Activated gamma-delta T cell treated with Interleukin-2 at 50 U/mL for 16 hours (primary cell): ENCODE data around the gene TIAM2.
"Not testable (repeated sequence)": the region's sequence is repeated elsewhere in the genome, so short reads cannot be mapped to it uniquely, and the experiment has no call there.

Experiments used
- DNase-seq: peaks from one replicate; pipeline ENCODE4 v3.0.0-alpha.2; 2020

The TIAM2 gene

DNA sequence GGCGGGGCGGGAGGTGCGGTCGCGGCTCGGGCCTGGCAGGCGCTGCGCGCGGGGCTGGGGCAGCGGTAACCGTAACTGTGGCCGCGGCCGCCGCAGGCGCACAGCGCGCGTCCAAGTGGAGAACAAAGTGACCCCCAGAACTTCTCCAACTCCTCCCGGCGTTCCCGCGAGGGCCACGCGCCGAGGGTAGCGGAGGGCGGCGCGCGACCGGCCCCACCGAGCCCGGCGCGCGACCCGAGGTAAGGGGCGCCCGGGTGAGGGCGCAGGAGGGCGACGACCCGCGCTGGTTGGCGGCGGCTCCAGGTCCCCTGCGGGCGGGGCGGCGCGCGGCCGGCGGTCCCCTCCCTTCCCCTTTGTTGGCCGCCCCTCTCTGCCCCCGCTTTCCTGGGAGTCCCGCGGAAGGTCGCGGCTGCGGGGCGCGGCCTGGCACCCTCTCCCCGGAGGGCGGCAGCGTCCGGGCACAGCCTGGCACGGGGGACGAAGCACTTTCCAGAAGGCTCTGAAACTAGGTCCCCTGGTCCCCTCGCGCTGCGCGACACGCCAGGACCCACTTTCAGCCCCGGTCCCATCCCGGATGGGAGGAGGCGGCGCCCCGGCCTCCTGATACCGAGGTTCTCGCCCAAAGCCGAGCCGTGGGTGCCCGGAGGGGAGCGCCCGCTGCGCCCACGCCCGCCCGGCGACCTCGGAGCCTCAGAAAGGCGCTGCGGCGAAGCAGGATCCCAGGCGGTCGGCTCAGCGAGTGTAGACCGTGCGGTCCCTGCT lies at the start of gene TIAM2:
TSS of gene TIAM2 (plus strand) at position 62 of the 762 bp plus-strand sequence. CDS start 133,909 bp downstream, outside the sequence.
- DNase-seq: no peak

DNA sequence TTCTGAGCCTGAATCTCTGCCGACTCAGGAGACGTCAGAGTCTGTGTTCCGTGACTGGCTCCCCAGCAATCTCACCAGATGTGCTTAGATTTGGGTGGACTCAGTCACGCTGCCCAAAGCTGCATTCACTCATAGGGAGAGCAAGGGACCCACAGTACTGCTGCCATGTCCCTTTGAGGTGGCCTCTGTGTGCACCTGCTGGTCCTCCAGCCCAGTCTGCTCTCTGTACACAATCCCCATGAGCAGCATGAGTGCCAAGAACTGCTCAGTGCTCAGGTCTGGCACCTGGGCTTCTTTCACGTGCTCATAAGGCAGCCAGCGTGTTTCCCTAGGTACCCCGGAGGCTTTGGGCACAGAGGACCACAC lies 44.2 kb upstream of the TIAM2 start:
- no peak for DNase-seq

DNA sequence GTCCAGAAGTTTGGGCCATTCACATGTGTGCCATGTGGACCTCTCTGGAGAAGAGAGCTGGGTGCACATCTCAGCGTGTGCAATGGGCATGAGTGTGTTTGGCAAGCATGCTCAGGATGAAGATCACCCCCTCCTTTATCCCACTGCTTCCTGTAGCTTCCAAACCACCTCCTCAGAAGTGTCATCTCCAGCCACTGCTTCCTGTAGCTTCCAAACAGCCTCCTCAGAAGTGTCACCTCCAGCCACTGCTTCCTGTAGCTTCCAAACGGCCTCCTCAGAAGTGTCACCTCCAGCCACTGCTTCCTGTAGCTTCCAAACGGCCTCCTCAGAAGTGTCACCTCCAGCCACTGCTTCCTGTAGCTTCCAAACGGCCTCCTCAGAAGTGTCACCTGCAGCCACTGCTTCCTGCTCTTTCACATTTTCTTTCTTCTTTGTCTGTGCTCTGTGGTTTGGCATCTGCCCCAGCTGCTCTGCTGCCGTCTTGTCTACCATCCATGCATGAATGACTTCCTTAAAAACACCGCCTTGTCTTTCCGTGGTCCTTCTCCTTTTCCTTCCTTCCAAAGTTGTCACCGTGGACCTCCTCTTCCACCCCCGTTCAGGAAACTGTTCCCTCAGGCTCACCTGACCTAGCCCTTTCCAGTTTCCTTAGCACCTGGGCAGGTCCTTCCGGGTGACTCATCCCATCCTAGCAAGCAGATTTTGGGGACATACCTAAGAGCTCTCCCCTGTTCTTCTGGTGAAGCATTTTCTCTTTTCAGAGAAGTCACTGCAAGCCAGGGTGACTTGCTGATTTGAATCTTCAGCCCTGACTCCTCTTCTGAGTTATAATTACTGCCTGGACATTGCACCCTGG lies 43.5 kb upstream of the TIAM2 start:
- DNase-seq: peak; percentile 29

DNA sequence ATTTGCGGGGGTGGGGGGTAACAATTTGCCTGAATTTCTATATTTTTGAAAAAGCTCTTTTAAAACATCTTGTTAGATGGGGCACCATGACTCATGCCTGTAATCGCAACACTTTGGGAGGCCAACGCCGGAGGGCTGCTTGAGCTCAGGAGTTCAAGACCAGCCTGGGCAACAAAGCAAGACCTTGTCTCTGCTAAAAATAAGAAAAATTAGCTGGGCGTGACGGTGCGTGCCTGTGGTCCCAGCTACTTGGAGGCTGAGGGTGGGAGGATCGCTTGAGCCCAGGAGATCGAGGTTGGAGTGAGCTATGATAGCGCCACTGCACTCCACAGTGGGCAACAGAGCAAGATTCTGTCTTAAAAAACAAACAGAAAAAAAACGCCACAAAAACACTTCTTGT lies 41.5 kb upstream of the TIAM2 start:
- DNase-seq: no peak

DNA sequence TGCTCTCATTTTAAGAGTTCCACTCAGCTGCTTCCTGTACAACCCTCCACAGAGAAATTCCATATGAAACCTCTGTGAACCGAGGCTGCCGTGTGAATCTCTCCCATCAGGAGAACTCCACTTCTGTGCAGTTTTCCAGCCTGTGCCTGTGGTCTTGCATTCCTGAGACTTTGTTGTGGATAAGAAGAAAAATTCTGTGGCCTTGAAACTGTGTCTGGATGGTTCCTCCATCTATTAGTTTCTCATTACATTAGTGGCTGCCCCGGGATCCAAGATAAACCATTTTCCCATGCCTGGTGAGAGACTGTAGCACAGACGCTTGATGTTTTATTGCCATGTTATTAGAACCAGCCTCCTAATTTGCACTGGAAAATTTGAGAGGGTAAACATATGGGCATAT lies 40.8 kb upstream of the TIAM2 start:
- no peak for DNase-seq

DNA sequence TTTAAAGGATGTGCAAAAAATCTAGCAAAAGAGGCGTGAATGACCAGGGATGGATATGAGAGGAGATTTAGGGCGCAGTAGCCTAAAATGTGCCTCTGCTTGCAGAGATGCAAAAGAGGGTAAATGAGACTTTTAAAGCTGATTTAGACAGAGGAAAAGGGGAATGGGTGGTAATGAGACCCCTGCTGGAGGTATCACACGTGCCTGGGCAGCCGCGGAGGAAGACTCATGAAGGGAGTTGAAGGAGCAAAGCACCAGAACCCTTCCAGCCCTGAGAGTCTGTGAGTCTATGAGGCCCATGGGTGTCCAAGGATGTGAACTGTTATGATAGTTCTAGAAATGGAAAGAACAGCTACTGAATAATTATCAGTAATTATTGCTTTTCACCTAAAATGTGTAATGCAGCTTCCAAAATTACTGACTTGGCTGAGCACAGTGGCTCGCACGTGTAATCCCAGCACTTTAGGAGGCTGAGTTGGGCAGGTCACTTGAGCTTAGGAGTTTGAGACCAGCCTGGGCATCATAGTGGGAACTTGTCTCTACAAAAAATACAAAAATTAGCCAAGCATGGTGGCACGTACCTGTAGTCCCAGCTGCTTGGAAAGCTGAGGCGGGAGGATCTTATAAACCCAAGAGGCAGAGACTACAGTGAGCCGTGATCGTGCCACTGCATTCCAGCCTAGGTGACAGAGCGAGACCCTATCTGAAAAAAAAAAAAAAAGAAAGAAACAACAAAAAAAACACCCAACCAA lies 38.2 kb upstream of the TIAM2 start:
- DNase-seq: no peak

DNA sequence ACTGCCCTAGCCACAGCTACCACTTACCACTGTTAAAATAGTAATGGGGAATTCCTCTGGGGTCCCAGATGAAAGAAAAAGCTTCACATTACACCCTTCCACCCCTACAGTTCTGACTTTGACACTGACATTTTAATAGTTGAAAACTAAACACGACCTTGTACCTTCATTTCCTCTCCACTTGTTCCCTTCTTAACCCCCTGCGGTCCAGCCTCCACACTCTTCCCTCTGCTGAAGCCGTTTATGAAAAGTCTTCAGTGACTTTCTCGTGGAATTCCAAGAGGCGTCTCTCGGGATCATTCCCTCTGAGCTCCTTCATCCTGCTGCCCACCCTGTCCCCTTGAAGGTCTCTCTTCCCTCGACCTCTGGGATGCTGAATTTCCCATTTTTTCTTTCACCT lies 36.6 kb upstream of the TIAM2 start:
- no peak for DNase-seq

DNA sequence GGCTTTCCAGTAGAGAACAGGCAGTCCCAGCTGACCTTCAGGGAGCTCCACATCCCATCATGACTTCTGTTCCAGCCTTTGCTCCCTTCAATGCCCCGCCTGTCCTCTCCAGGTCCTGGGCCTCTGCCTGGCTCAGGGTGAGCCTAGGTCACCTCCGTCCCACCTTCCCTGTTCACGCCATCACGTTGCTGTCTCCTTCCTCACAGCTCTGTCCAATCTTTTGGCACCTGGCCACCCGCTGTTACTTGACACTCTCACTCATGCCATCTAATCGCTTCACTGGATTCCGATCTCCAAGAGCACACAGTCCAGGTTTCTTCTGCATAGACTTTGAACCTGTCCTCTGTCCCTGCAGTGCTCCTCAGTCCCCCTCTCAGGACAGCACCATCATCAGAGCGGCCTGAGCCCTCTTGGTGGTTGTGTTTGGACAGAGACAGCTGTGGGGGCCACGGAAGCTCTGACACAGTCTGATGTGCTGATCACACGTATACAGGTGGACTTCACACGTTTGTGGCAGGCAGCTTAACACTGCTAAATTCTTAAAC lies 34.7 kb upstream of the TIAM2 start:
- DNase-seq: no peak

DNA sequence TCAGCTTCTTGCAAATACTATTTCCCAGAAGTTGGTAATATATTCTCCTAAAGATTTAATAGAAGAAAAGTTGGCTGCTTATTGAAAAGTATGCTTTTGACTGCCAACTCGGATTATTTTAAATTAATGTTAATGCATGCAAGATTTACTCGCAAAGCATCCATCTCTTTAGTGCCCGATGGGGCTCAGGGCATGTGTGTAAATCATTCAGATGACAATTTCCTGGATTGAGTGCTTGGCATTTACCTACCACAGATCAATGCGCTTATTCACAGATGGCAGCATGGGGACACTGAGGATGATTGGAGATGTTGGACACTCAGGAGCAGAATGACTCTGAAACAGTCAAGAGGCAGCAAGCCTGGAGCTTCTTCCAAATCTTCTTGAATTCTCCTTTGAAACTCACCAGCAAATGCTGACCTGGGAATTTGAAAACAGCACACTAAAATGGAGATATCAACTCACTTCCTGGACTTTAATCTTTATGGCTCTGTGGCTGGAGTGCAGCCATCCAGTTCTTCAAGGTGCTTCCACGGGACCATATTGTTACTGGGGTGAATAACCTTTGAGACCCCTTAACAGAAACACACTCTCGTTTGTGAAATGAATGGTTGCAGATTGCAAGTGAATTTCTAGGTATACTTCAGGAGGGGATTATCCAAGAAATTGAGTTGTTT lies 34.1 kb upstream of the TIAM2 start:
- DNase-seq: no peak

DNA sequence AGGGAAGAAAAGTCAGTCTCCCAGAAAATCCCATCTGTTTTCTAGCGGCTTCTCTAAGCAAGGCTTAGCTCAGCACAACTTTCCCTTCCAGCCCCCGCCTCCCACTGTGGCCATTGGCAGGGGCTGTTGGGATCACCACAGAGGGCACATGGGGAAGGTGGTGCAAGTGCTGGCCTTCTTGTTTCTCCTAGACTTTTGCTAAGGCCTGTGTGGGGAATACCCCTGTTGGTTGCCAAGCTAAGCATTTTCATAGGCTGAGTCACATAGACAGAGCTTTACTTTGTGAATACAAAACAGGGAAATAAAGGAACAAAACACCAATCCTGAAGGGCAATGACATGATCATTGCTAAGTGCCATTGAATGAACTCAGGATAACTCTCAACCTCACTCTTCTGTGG lies 32.4 kb upstream of the TIAM2 start:
- DNase-seq: no peak

DNA sequence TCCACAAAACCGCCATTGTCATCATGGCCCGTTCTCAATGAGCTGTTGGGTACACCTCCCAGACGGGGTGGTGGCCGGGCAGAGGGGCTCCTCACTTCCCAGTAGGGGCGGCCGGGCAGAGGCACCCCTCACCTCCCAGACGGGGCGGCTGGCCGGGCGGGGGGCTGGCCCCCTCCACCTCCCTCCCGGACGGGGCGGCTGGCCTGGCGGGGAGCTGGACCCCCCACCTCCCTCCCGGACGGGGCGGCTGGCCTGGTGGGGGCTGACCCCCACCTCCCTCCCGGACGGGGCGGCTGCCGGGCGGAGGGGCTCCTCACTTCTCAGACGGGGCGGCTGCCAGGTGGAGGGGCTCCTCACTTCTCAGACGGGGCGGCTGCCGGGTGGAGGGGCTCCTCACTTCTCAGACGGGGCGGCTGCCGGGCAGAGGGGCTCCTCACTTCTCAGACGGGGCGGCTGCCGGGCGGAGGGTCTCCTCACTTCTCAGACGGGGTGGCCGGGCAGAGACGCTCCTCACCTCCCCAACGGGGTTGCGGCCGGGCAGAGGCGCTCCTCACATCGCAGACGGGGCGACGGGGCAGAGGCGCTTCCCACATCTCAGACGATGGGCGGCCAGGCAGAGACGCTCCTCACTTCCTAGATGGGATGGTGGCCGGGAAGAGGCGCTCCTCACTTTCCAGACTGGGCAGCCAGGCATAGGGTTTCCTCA lies 28.9 kb upstream of the TIAM2 start:
- not testable (repeated sequence) for DNase-seq

DNA sequence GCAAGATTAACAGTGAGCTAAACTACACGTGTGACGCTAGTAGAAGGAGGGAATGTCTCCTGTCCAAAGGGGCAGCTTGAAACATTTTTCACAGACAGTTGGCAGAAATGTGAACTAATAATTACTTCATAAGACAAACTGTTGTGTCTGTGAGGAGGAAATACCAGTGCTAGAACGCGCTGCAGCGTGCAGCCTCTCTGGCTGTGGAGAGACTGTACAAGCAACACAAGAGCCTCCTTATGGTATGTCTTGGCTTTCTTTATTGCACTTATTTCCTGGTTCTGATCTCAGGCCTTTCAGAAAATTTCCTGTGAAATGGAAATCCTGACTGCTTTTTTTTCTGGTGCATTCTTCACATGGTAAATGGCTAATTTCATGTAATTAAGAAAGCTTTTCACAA lies 25.3 kb upstream of the TIAM2 start:
- no peak for DNase-seq

DNA sequence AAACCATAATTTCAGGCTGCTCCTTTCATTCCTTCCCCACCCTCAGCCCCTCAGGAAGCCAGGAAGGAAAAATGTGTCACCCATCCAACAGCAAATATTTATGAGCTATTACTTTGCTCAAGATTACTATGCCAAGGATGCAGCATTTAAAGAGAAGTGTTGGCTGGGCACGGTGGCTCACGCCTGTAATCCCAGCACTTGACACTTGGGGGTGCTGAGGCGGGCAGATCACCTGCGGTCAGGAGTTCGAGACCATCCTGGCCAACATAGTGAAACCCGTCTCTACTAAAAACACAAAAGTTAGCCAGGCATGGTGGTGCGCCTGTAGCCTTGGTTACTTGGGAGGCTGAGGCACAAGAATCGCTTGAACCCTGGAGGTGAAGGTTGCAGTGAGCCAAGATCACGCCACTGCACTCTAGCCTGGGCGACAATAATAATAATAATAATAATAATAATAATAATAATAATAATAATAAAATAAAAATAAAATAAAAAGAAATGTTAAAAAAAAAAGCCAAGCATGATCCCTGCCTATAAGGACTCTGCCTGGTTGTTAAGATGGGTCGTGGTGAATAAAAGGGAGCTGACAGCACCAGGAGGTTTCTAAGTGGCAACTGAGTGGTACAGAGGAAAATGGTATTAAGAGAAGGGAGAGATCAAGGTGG lies 20.5 kb upstream of the TIAM2 start:
- no peak for DNase-seq

DNA sequence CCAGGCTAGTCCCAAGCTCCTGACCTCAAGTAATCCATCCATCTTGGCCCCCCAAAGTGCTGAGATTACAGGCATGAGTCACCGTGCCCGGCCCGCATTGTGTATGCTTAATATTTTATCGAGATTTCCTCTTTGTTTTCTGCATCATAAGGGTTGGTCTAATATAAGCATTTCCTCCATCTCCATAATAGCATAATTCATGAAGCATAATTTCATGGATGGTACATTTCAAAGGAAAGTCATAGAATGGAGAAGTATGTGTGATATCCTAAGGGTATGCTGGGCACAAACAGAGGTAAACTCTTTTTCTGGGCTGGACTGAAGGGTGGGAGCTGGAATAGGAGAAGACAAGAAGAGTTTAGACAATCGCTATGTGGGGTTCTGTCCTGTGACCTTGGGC lies 17.5 kb upstream of the TIAM2 start:
- DNase-seq: no peak

DNA sequence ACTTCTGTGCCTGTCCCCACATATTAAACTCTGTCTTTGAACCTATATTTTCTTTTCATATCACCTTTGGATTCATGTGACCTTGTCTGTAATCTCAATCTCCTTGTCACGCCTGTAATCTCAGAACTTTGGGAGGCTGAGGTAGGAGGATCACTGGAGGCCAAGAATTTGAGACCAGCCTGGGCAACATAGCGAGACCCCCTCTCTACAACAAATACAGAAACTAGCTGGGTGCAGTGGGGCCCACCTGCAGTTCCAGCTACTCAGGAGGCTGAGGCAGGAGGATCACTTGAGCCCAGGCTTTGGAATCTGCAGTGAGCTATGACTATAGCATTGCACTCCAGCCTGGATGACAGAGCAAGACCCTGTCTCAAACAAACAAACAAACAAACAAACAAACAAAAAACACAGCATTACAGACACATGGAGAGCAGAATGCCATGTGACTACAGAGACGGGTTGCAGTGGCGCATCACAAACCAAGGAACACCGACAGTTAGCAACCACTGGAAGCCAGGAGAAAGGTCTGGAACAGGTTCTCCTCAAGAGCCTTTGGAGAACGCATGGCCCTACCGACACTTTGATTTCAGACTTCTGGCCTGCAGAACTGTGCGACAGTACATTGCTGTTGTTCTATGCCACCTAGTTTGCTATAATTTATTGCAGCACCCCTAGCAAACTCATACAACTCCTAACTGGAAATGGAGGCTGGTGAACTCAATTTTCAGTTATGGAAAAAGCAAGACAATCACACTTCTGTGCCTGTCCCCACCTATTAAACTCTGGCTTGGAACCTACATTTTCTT lies 14.6 kb upstream of the TIAM2 start:
- DNase-seq: no peak

DNA sequence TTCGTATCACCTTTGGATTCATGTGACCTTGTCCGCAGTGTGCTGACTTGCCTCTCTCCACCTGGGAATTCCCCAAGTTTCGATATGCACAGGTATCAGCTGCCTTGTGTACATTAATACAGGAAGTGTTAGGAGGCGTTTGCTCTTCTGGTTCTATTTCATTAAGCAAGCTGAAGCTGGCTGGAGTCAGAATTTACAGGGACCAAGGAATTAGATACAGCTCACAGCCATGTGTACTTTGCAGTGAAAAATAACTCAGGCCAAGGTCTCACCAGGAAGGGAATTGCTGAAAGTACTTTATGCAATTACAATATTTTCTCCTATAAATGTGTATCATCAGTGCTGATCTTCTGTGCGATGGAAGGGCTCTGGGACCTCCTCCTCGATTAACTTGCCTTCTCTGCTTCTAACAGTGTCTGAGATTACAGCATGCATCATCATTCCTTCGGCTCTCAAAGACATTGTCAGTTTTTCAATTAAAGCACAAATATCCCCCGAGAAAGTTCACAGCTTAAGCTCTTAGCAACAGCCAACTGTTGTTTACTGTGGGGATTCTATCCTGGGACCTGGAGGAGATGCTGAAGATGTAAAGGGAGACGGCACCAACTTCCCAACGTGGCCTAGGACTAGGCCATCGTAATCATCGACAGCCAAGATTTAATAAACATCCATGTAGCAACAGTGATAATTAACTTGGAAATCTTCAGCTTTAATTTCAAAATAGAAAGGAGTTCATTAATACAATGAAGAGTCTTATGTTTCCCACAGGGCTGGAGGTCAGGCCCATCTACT lies 13.8 kb upstream of the TIAM2 start:
- DNase-seq: no peak

DNA sequence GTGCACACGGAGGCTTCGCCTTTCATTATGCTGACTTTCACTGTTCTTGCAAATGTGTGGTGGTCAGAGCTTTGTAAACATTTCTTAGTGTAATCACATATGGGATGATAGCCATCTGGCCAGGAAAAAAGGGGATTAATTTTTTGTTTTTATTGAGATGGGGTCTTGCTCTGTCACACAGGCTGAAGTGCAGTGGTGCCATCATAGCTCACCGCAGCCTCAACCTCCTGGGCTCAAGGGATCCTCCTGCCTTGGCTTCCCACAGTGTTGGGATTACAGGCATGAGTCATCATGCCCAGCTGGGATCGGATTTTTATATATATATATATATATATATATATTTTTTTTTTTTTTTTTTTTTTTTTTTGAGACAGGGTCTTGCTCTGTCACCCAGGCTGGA lies 11.0 kb upstream of the TIAM2 start:
- DNase-seq: no peak

DNA sequence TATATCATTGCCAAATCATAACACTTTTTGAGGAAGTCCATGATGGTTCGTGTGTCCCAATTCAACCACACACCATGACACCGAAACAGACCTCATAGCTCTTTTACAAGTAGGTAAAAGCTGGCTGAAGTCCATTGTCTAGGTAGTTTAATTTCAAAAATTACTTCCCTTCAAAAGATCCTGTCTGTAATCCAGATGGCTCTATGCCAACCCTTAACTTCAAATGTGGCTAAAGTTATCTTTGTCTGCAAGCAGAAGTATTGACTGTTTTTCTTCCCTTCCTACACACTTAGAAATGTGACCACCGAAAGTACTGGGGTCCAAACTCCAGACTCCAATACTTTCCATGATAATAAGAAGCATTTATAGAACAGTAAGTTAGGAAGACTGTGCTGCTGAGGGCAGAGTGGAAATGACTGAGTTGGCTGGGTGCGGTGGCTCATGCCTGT lies 8.3 kb upstream of the TIAM2 start:
- no peak for DNase-seq

DNA sequence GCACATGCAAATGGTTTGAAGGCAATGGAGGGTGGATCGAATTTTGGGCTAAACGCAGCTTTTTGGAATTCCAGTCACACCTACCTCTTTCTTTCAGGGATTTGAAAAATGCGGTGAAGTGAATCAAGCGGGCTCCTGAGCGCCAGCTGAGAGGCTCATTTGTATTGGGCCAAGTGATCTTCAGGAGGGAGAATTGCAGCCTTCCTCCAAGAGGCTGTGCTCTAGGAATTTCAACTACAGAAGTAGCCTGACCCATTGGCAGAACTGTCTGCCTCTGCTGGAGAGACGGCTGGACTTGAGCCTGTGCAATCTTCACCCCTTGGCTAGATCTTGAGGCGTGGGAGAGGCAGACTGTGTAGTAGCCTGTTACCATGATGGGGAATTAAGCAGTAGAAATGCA lies 5.7 kb upstream of the TIAM2 start:
- no peak for DNase-seq

DNA sequence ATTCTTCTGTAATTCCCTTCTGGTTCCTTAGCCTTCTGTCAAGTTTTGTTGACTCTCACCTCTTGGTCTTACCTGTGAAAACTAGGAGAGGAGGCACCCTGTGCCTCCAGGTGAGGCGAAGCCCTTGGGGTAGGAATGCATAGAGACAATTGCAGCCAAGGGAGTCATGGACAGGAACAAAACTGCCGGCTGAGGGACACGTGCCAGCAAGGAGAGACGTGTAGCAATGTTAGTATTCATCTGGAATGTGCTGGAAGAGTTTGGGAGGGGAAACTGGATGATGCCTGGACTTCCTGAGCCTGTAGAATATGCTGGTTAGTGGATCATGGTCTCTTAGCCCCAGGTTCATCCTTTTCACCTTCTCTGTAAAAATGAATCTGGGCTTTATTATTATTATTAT lies 3.9 kb upstream of the TIAM2 start:
- DNase-seq: no peak
